Adipose tissue (tissue), 3 donors: Measurements from ENCODE around the gene ATP2B3. TPM values are rescaled to one million over a fixed set of nuclear protein-coding genes. Genes with fewer than 3 reads are reported as not detected.

Experiments used
- H3K27ac ChIP-seq: one replicate; pipeline ENCODE4 v1.5.1; 2013; ENCODE audit warnings: low read depth, low read length
- WGBS, 3 donors: extraction: QIAGEN DNeasy Blood & Tissue Kit; methylation state at CpG; one replicate each; pipeline ENCODE4 v1.1.7; 2013; 5-methylcytosine and 5-hydroxymethylcytosine counted together
- polyA plus RNA-seq, 3 donors: library from polyadenylated mRNA; stranded (reverse); fragments of 200-250 nt; gene quantifications; one replicate each; pipeline ENCODE4 v1.2.3, GENCODE V29; 2013
- donor health status: healthy with polysubstance abuse.
- donor health status: Bipolar disorder and iron deficiency.
- donor health status: healthy.

ATP2B3 gene
- polyA plus RNA-seq, 3 donors, result 0.02 TPM; not detected in 2

DNA sequence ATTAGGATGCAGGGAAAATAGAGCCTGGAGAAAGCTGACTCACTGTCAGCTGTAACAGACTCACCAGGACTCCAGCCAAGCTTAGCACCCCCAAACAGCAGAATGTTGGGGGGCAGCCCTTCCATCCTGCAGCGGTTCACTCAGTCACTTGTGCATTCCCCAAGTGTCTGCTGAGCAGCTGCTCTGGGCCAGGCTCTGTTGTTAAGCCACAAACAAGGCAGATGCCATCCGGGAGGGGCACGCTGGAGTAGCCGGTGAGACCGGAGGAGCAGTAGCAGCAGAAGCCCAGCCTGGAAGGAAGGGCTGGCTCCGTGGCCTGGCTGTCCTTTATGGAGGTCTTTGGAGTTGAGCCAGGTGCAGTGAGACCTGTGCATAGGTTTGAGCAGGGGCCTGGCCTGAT, 59.5 kb downstream of the ATP2B3 start:
- 90 to 98% (median 90%) methylated on average over 6 of the region's 6 CpGs for WGBS, 3 donors
- no peak overlapping the region for H3K27ac ChIP-seq

DNA sequence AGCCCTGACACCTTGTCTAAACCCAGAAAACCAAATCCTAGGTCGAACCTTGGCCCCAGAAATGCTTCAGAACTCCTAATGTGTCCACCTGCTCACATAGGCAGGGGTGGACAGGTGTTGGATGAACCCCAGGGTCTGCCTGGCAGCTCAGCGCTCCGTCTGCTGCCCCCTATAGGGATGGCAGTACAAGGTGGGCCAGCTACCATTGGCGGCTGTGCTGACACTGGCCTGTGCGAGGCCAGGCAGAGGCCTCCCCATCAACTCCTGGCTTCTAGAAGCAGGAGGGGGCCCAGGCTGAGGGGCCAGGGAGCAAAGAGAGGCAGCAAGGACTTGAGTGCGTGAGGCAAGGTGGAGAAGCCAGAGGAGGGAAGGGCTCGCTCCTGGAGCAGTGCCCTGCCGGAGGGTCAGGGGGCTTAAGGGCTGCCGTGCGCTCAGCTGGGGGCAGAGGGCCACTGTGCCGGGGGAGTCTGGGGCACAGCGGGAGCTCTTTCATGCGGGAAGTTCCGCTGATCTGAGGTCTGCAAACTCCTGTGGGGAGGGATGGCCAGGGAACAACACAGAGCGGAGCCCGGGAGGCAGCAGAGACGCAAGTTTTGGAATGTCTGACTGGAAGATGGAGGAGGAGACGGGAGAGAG, 60.9 kb downstream of the ATP2B3 start:
- H3K27ac ChIP-seq, result no peak overlapping the region
- 87 to 94% (median 89%) methylated on average over 6 to 18 of the region's 18 CpGs for WGBS, 3 donors

- H3K27ac ChIP-seq, result no peak overlapping the region
- 80 to 90% (median 88%) methylated on average over 2 of the region's 2 CpGs for WGBS, 3 donors
Measured at GRCh38 chrX:153578889-153579288, 61.4 kb downstream of the ATP2B3 start.

DNA sequence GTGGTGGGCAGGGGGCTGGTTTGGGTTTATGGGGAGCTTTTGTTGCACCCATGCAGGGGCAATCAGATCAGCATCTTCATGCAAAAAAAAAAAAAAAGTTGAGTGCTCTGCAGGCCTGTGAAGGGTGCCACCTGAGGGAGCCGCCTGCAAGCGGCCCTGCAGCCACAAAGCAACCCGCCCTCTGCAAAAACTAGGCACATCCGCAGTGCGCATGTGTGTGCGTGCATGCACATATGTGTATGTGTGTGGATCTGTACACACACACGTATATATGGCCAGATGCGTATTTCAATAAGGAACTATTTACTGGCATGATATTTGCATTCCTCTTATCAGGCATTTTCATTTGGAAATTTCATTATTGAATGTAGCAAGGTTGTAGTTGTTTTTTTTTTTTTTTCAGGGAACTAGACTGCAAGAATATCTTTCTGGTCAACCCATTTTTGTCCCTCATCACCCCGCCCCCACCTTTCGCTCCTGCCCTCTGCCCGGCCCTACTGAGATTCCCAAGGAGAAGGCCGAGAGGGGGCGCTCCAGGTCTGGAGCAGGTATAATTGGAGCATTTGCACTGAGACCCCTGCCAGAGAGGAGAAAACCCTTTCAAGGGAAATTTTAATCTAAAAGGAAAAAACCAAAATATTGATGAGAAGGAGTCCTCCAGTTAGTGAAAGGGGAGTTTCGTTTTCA, 63.4 kb downstream of the ATP2B3 start:
- 68 to 86% (median 72%) methylated on average over 12 to 14 of the region's 14 CpGs for WGBS, 3 donors
- H3K27ac ChIP-seq, result no peak overlapping the region

- 10 to 35% (median 20%) methylated on average over 13 of the region's 13 CpGs for WGBS, 3 donors
- no peak overlapping the region for H3K27ac ChIP-seq
Measured at GRCh38 chrX:153582896-153583295, 65.5 kb downstream of the ATP2B3 start.

GRCh38 chrX:153583433-153583832, 66.0 kb downstream of the ATP2B3 start:
- H3K27ac ChIP-seq, result no peak overlapping the region
- 62 to 100% (median 70%) methylated on average over 1 to 2 of the region's 2 CpGs for WGBS, 3 donors

DNA sequence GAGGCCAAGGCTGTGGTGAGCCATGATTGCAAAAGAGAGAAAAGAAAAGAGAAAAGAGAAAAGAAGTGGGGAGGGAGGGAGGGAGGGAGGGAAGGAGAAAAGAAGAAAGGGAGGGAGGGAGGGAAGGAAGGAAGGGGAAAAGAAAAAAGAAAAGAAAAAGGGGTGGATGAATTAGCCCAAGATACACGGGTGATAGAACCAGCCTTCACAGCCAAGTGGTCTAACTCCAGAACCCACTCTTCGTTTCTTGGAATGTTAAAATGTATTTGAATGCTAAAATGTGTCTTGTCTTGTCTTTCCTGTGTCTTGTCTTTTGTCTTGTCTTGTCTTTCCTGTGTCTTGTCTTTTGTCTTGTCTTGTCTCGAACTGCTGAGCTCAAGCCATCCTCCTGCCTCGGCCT, 68.4 kb downstream of the ATP2B3 start:
- no peak overlapping the region for H3K27ac ChIP-seq
- 80 to 88% (median 82%) methylated on average over 4 of the region's 4 CpGs for WGBS, 3 donors

DNA sequence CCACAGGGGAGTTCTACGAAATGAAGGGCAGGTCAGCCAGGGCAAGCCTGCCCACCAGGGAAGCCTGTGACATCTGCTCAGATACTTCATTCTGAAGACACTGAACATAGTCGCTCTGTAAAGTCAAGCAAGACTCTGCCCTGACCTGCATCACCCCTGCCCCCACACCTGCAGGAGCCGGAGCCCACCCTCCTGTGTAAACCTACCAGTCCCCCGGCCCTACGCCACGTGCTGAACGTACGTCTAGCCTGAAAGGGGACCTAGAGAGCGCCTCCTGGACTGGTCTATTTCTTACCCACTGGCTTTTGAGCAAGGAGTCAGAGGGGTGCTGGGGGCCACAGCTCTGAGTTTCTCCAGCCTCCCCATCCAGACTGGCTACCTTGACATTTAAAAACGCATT, 69.9 kb downstream of the ATP2B3 start:
- H3K27ac ChIP-seq, result no peak overlapping the region
- WGBS, 3 donors, result 87 to 98% (median 96%) methylated on average over 4 to 10 of the region's 10 CpGs

DNA sequence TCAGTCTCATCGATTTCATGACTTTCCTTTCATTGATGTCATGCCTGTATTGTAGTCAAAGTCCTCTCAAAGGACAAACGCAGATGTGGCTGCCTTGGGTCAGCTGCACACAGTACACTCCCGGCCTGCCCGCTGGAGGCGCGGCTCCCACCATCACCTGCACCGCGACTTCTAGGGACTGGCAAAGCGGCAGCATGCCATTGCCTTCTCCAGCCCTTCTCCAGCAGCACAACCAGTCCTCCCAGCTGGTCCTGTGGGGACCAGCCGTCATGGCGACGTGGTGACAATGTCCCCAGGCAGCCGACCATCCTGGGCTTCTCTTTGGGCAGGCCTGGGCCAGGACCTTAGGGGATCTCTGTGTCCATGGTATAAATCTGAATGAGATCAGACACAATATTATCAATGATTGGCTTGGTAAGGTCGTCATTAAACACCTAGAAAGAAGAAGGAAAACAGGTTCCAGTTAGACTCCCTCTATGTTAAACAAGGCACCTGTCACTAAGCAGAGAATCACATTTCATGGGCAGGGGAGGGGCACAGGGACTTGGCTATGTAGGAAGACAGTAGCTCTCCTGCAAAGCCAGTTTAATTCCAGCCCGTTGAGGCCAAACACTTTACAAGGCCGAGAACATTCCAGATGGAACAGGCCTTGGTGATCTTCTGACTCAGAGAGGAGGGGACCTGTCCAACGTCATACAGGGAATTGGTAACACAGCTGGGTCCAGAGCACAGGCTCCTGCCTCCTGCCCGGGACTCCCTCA, 70.8 kb downstream of the ATP2B3 start:
- H3K27ac ChIP-seq, result no peak overlapping the region

GRCh38 chrX:153588782-153589446, 71.5 kb downstream of the ATP2B3 start:
- no peak overlapping the region for H3K27ac ChIP-seq
- WGBS, 3 donors, result 91 to 97% (median 93%) methylated on average over 11 to 29 of the region's 29 CpGs

More for the DNA sequence above, 70.8 kb downstream of the ATP2B3 start:
- WGBS, 3 donors, result 86 to 95% (median 91%) methylated on average over 14 to 18 of the region's 18 CpGs

GRCh38 chrX:153590961-153591956, 73.8 kb downstream of the ATP2B3 start:
- no peak overlapping the region for H3K27ac ChIP-seq
- 82 to 92% (median 89%) methylated on average over 22 to 26 of the region's 26 CpGs for WGBS, 3 donors

- 94 to 97% (median 97%) methylated on average over 18 to 30 of the region's 30 CpGs for WGBS, 3 donors
- H3K27ac ChIP-seq, result no peak overlapping the region
Measured at GRCh38 chrX:153592091-153592833, 74.8 kb downstream of the ATP2B3 start.

DNA sequence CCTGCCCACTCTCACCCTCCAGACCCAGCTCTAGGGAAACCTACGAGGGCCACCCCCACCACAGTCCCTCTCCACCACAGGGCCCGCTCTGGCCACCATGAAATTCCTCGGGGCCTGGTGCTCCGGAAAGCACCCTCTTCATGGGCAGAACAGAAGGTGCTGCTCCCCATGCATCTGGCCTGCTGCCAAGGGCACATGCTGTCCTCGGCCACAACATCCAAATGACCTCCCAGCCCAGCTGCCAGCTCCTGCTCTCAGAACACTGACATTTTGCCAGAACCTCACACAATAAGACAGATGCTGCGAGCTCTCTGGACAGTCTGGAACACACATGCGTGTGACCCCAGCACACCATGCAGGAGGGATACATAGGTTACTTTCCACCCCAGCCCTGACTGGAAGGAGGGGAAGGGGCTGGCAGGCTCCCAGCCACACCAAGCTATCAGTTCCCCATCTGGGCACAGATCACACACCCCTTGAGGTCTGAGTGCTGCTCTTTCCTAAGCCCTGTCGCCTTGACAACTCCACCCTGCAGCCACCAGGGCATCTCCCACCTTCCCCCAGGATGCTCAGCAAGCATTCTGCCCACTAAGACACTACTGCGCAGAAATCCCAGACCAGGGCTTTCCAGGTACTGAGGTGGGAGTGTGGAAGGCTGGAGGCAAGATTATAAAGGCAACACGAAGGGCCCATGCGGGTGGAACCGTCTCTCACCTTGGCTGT, 75.7 kb downstream of the ATP2B3 start:
- WGBS, 3 donors, result 88 to 92% (median 89%) methylated on average over 12 of the region's 12 CpGs
- no peak overlapping the region for H3K27ac ChIP-seq

DNA sequence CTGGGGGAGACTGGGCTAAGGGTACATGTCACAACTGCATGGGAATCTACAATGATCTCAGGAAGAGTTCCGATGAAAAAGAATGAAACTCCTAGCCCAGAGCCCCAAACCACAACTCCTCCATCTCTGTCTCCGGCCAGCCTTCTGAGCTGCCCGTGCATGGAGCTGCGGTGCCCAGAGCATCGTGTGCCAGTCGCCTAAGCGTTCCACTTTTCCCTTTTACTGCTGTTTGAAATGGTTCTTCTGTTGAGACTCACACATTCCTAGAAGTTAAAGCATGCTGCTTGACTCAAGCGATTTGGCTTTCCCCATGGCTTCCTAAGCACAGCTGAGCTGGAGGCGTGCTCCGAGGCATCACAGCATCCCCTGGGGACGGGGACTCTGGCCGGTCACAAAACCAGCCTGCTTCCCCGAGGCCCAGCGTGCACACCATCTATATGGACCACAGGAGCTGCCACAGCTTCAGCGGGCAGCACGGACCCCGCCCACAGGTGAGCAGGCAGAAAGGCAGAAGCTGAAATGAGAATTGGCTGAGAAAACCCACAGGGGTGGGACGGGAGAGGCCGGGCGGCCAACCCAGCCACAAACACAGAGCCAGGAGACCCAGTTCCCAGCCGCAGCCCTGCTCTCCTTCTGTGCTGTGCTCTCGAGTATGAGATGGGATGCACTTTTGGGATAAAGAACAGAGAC, 76.5 kb downstream of the ATP2B3 start:
- H3K27ac ChIP-seq, result no peak overlapping the region
- 88 to 91% (median 91%) methylated on average over 18 to 22 of the region's 22 CpGs for WGBS, 3 donors

- WGBS, 3 donors, result 83 to 97% (median 97%) methylated on average over 11 of the region's 11 CpGs
- no peak overlapping the region for H3K27ac ChIP-seq
Measured at GRCh38 chrX:153595387-153595786, 77.9 kb downstream of the ATP2B3 start.
